GM23338 (cell line): ENCODE results near the gene VSTM2B.

Experiments
- CTCF ChIP-seq, 2 experiments: fragments of 200-600 bp in 1 of 2; sonication (generic) in 1 of 2; conservative IDR thresholded peaks; 2 replicates each; pipeline versions ENCODE4 v1.5.1 to v1.6.1; 2016 to 2017; ENCODE audit warnings: antibody characterized with exemption in 2 of 2, low read depth in 2 of 2, mild to moderate bottlenecking in 2 of 2, moderate library complexity in 1 of 2
- EZH2 ChIP-seq: fragments of 200-600 bp; sonication (generic); IDR thresholded peaks from one replicate; pipeline ENCODE4 v1.8.0; 2017; ENCODE audit warnings: antibody characterized with exemption, mild to moderate bottlenecking, low read depth; ENCODE audit not compliant: unreplicated experiment
- POLR2AphosphoS5 ChIP-seq: IDR thresholded peaks from 2 replicates; pipeline ENCODE4 v1.6.1; 2016; ENCODE audit warnings: antibody characterized with exemption, low read depth

GRCh38 chr19:29539670-29540069, 13.9 kb downstream of the VSTM2B start:
- TF ChIP-seq CTCF (conservative IDR thresholded peaks at IDR 0.05; ENCODE audit: low read depth in 2 of 2) (no peak), EZH2 (no peak), POLR2AphosphoS5 (no peak)
